Mucosa of descending colon (tissue), 3 donors: Measurements from ENCODE around the gene MAGED1. TPM values are rescaled to one million over a fixed set of nuclear protein-coding genes. Genes with fewer than 3 reads are reported as not detected.

Experiments
- ATAC-seq: fragments of 200-7000 bp; cut with Tn5 transposase; one replicate; pipeline ENCODE4 v1.9.1; 2020; ENCODE audit warnings: mild to moderate bottlenecking, moderate library complexity
- DNase-seq, 3 donors: peaks; one replicate each; pipeline ENCODE4 v3.0.0-alpha.2; 2020
- H3K36me3 ChIP-seq: fragments of 200-600 bp; one replicate; pipeline ENCODE4 v1.8.0; 2021; ENCODE audit warnings: low read depth, mild to moderate bottlenecking
- H3K4me1 ChIP-seq: fragments of 200-600 bp; one replicate; pipeline ENCODE4 v1.8.0; 2021; ENCODE audit warnings: low read depth, mild to moderate bottlenecking
- H3K4me3 ChIP-seq: fragments of 200-600 bp; one replicate; pipeline ENCODE4 v1.8.0; 2021; ENCODE audit warnings: mild to moderate bottlenecking
- H3K9me3 ChIP-seq: fragments of 200-600 bp; one replicate; pipeline ENCODE4 v1.8.0; 2021; ENCODE audit warnings: mild to moderate bottlenecking
- intact Hi-C, 2 donors: fragments of 100-400 bp; cut with DNase I in 1 of 2; cut with micrococcal nuclease in 1 of 2; formaldehyde crosslinking; loops; one replicate each; pipeline versions ENCODE4 v1.11.0 to v1.11.1; 2022; cut with DNase I, micrococcal nuclease
- total RNA-seq, 3 donors: library from RNA; stranded (reverse); fragmentation: NEBNext Ultra II Directional in 2 of 3; extraction: Animal tissue kit (Norgen Biotek cat#: 25700) in 2 of 3; gene quantifications; one replicate each; pipeline versions ENCODE4 v1.2.1 to v1.2.4, GENCODE V29; 2021 to 2023
- TF ChIP-seq, protein P1 (sequence below): fragments of 200-600 bp; IDR thresholded peaks from one replicate; pipeline ENCODE4 v1.8.0; 2022; ENCODE audit warnings: antibody characterized with exemption, mild to moderate bottlenecking
- donor health status: DM: no; HTN: no; CAD: no; lungs with moderate emphysema.
- donor health status: DM: no; HTN: no; CAD: no.
- donor health status: DM: no; HTN: yes; CAD: no.

The MAGED1 gene
- total RNA-seq, 3 donors from 2014 or later, result 53.0 to 91.5 (median 57.4) TPM

DNA sequence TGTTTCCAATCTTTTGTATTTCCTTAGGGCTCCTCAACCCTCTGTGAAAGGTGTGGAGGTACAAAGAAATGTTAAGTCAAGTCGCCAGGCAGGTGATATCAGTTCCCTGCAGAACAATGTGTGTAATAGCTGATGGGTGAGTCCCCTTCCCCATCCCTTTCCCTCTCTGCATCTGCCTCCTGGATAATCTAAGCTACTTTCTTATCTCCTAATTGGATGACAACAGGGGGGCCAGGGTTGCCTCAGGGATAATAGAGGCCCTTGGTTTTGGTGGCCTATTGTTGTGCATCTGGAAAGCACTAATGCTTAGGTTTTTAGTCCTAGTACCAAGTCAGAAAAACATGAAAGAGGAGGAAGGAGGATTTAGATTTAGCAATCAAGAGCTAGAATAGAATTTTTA, 29.1 kb downstream of the MAGED1 start:
- no peaks in the 10 kb centered on the region for H3K36me3 ChIP-seq
- H3K9me3 ChIP-seq, result no peaks in the 10 kb centered on the region
- TF ChIP-seq, protein P1, sequence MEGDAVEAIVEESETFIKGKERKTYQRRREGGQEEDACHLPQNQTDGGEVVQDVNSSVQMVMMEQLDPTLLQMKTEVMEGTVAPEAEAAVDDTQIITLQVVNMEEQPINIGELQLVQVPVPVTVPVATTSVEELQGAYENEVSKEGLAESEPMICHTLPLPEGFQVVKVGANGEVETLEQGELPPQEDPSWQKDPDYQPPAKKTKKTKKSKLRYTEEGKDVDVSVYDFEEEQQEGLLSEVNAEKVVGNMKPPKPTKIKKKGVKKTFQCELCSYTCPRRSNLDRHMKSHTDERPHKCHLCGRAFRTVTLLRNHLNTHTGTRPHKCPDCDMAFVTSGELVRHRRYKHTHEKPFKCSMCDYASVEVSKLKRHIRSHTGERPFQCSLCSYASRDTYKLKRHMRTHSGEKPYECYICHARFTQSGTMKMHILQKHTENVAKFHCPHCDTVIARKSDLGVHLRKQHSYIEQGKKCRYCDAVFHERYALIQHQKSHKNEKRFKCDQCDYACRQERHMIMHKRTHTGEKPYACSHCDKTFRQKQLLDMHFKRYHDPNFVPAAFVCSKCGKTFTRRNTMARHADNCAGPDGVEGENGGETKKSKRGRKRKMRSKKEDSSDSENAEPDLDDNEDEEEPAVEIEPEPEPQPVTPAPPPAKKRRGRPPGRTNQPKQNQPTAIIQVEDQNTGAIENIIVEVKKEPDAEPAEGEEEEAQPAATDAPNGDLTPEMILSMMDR, result no peak
- no peak for DNase-seq
- intact Hi-C loops, result no loop called here
- H3K4me1 ChIP-seq, result no peaks in the 10 kb centered on the region
- H3K4me3 ChIP-seq, result no peak overlapping the region
- ATAC-seq, result no peak

DNA sequence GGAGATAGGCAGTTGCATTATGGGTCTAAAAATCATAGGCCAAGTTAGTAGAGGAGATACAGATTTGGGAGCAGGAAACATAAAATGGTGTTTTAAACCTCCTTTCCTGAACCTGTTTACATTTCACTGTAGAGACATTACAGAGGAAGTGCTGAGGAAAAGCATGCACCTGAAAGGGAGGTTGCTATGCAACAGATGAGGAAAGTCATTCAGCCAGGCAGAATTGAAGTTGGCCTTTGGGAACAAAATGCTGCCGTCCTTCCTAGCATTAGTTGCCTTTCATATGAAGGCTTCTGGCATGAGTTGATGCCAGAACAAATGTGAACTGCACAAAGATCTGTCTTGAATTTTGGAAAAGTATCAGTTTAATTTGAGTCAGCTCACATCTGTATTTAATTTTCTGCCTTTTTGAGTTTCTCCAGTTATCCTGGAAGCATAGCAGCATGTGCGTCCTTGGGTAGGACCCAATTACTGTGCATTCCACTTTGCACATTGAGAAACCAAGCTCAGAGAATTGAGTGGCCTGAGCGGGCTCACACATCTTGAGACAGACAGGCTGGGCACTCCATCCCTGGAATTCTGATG, 38.2 kb downstream of the MAGED1 start:
- no peaks in the 10 kb centered on the region for H3K4me1 ChIP-seq
- no peaks in the 10 kb centered on the region for H3K36me3 ChIP-seq
- intact Hi-C loops, result no loop called here
- DNase-seq (no peak), ATAC-seq (no peak)
- H3K4me3 ChIP-seq, result no peak overlapping the region
- TF ChIP-seq, protein P1, result no peak
- no peaks in the 10 kb centered on the region for H3K9me3 ChIP-seq

Other genes starting within 250 kb of the MAGED1 start
- not detected for gene CENPVL2, start 210.8 kb upstream of the MAGED1 start, total RNA-seq
- gene CENPVL1, start 183.1 kb upstream of the MAGED1 start, total RNA-seq, result not detected
- gene GSPT2, start 150.2 kb upstream of the MAGED1 start, total RNA-seq, result 1 to 10 TPM; 5.4 to 9.5 (median 5.4) TPM
- 10 to 100 TPM in 1 of 3 donors, 1 to 10 TPM in 2; 3.7 to 15.7 (median 5.4) TPM for gene MAGED4B, start 175.6 kb downstream of the MAGED1 start, total RNA-seq